H9 (cell line): ENCODE results near the gene CAMTA1. TPM values are rescaled to one million over a fixed set of nuclear protein-coding genes. Genes with fewer than 3 reads are reported as not detected.

Experiments used
- DNase-seq: peaks from one replicate; pipeline ENCODE4 v3.0.0-alpha.2; 2017
- H2AFZ ChIP-seq: one replicate; pipeline ENCODE4 v1.6.1; 2013; ENCODE audit warnings: mild to moderate bottlenecking, low read length, control low read depth, moderate library complexity
- H2AK5ac ChIP-seq: 2 replicates; pipeline ENCODE4 v1.6.1; 2013; ENCODE audit warnings: low read length, control low read depth, mixed read lengths; ENCODE audit not compliant: insufficient read length
- H2BK120ac ChIP-seq: one replicate; pipeline ENCODE4 v1.6.1; 2013; ENCODE audit warnings: low read depth, mild to moderate bottlenecking, low read length, control low read depth, inconsistent platforms; ENCODE audit not compliant: poor library complexity, severe bottlenecking
- H2BK12ac ChIP-seq: 2 replicates; pipeline ENCODE4 v1.6.1; 2013; ENCODE audit warnings: low read length, control low read depth, mixed read lengths, low read depth; ENCODE audit not compliant: insufficient read length
- H2BK15ac ChIP-seq: 2 replicates; pipeline ENCODE4 v1.6.1; 2013; ENCODE audit warnings: low read depth, low read length, control low read depth
- H2BK20ac ChIP-seq: one replicate; pipeline ENCODE4 v1.6.1; 2013; ENCODE audit warnings: low read depth, mild to moderate bottlenecking, low read length, control low read depth, inconsistent platforms; ENCODE audit not compliant: poor library complexity, severe bottlenecking
- H2BK5ac ChIP-seq: 2 replicates; pipeline ENCODE4 v1.6.1; 2013; ENCODE audit warnings: low read length, control low read depth, mixed read lengths; ENCODE audit not compliant: insufficient read length
- H3K14ac ChIP-seq: 2 replicates; pipeline ENCODE4 v1.6.1; 2013; ENCODE audit warnings: low read length, control low read depth; ENCODE audit not compliant: insufficient read depth
- H3K18ac ChIP-seq: 2 replicates; pipeline ENCODE4 v1.6.1; 2013; ENCODE audit warnings: low read depth, mild to moderate bottlenecking, mixed read lengths, low read length, control low read depth; ENCODE audit not compliant: insufficient read length
- H3K23ac ChIP-seq: 2 replicates; pipeline ENCODE4 v1.6.1; 2013; ENCODE audit warnings: low read length, control low read depth, mixed read lengths, low read depth; ENCODE audit not compliant: insufficient read length
- H3K23me2 ChIP-seq: 2 replicates; pipeline ENCODE4 v1.6.1; 2013; ENCODE audit warnings: low read depth, mild to moderate bottlenecking, mixed read lengths, low read length, control low read depth; ENCODE audit not compliant: insufficient read length, poor library complexity, severe bottlenecking
- H3K27ac ChIP-seq: 2 replicates; pipeline ENCODE4 v1.5.1; 2013; ENCODE audit warnings: low read length, control low read depth, mixed read lengths, low read depth; ENCODE audit not compliant: insufficient read length
- H3K27me3 ChIP-seq: 2 replicates; pipeline ENCODE4 v1.6.1; 2013; ENCODE audit warnings: low read length, control low read depth, inconsistent platforms; ENCODE audit not compliant: insufficient read depth
- H3K4ac ChIP-seq: 2 replicates; pipeline ENCODE4 v1.6.1; 2013; ENCODE audit warnings: low read depth, mild to moderate bottlenecking, control low read depth, inconsistent platforms, low read length, moderate library complexity
- H3K4me1 ChIP-seq: 2 replicates; pipeline ENCODE4 v1.6.1; 2013; ENCODE audit warnings: low read length, control low read depth, inconsistent platforms; ENCODE audit not compliant: insufficient read depth
- H3K4me2 ChIP-seq: 2 replicates; pipeline ENCODE4 v1.6.1; 2013; ENCODE audit warnings: low read length, control low read depth, mixed read lengths; ENCODE audit not compliant: insufficient read length, insufficient read depth
- H3K56ac ChIP-seq: 2 replicates; pipeline ENCODE4 v1.6.1; 2013; ENCODE audit warnings: low read depth, mild to moderate bottlenecking, mixed read lengths, low read length, control low read depth; ENCODE audit not compliant: insufficient read length
- H3K79me1 ChIP-seq: 2 replicates; pipeline ENCODE4 v1.6.1; 2013; ENCODE audit warnings: low read depth, mild to moderate bottlenecking, moderate library complexity, low read length, control low read depth, inconsistent platforms; ENCODE audit not compliant: insufficient read depth, poor library complexity, severe bottlenecking
- H3K79me2 ChIP-seq: 2 replicates; pipeline ENCODE4 v1.6.1; 2013; ENCODE audit warnings: low read length, control low read depth, inconsistent platforms; ENCODE audit not compliant: insufficient read depth
- H3K9ac ChIP-seq: 2 replicates; pipeline ENCODE4 v1.6.1; 2013; ENCODE audit warnings: low read length, control low read depth, mixed read lengths; ENCODE audit not compliant: insufficient read length; ENCODE audit errors: extremely low read depth
- H3K9me3 ChIP-seq: one replicate; pipeline ENCODE4 v1.6.1; 2013; ENCODE audit warnings: low read depth, low read length, inconsistent platforms; ENCODE audit not compliant: control insufficient read depth
- H3T11ph ChIP-seq: one replicate; pipeline ENCODE4 v1.6.1; 2013; ENCODE audit warnings: mild to moderate bottlenecking, low read length, control low read depth, inconsistent platforms
- H4K20me1 ChIP-seq: one replicate; pipeline ENCODE4 v1.6.1; 2013; ENCODE audit not compliant: control insufficient read depth, insufficient read length, insufficient read depth
- H4K5ac ChIP-seq: 2 replicates; pipeline ENCODE4 v1.6.1; 2013; ENCODE audit warnings: low read depth, mild to moderate bottlenecking, mixed read lengths, low read length, control low read depth; ENCODE audit not compliant: insufficient read length
- H4K8ac ChIP-seq: replicated peaks from 2 replicates; pipeline ENCODE4 v1.6.1; 2013; ENCODE audit warnings: low read length, control low read depth, mixed read lengths, low read depth; ENCODE audit not compliant: insufficient read length
- H4K91ac ChIP-seq: 2 replicates; pipeline ENCODE4 v1.6.1; 2013; ENCODE audit warnings: low read depth, mild to moderate bottlenecking, moderate library complexity, mixed read lengths, low read length, control low read depth; ENCODE audit not compliant: insufficient read length
- H3K27ac Mint-ChIP-seq, 3 experiments: 2 replicates in 2 of 3; 3 replicates in 1 of 3; pipeline ENCODE4 v1.8.0; 2020 to 2021; ENCODE audit warnings: mixed read lengths in 3 of 3, mild to moderate bottlenecking in 1 of 3, moderate library complexity in 1 of 3
- H3K27me3 Mint-ChIP-seq: 2 replicates; pipeline ENCODE4 v1.8.0; 2021; ENCODE audit warnings: low read depth, mild to moderate bottlenecking, moderate library complexity, mixed read lengths
- H3K36me3 Mint-ChIP-seq, 3 experiments: 2 replicates in 2 of 3; 3 replicates in 1 of 3; pipeline ENCODE4 v1.8.0; 2020 to 2021; ENCODE audit warnings: low read depth in 3 of 3, mixed read lengths in 3 of 3; ENCODE audit not compliant: insufficient read depth in 1 of 3
- H3K4me1 Mint-ChIP-seq, 2 experiments: 2 replicates each; pipeline ENCODE4 v1.8.0; 2020; ENCODE audit warnings: mixed read lengths in 2 of 2
- H3K4me3 Mint-ChIP-seq, 2 experiments: 2 replicates in 1 of 2; 3 replicates in 1 of 2; pipeline ENCODE4 v1.8.0; 2020 to 2021; ENCODE audit warnings: mild to moderate bottlenecking in 2 of 2, mixed read lengths in 2 of 2, moderate library complexity in 1 of 2
- H3K9me3 Mint-ChIP-seq, 2 experiments: 2 replicates in 1 of 2; 3 replicates in 1 of 2; pipeline ENCODE4 v1.8.0; 2020; ENCODE audit warnings: mild to moderate bottlenecking in 2 of 2, mixed read lengths in 2 of 2, moderate library complexity in 1 of 2
- WGBS: extraction: QIAGEN DNeasy Blood & Tissue Kit; methylation state at CpG from one replicate; pipeline ENCODE4 v1.1.7; 2013; ENCODE audit warnings: missing lambda C conversion rate, low lambda C conversion rate, mixed read lengths; ENCODE audit not compliant: insufficient read length; ENCODE audit errors: extremely low coverage; 5-methylcytosine and 5-hydroxymethylcytosine counted together
- total RNA-seq: library from RNA; stranded (reverse); gene quantifications from 2 replicates; pipeline ENCODE4 v1.2.1, GENCODE V29; 2021
- TF ChIP-seq, protein P1 (sequence below): fragments of 200-600 bp; sonication (generic); conservative IDR thresholded peaks from 3 replicates; pipeline ENCODE4 v1.8.0; 2021; ENCODE audit warnings: antibody characterized with exemption, mild to moderate bottlenecking

The CAMTA1 gene
- total RNA-seq, 1 experiment from 2014 or later: 115 TPM

DNA sequence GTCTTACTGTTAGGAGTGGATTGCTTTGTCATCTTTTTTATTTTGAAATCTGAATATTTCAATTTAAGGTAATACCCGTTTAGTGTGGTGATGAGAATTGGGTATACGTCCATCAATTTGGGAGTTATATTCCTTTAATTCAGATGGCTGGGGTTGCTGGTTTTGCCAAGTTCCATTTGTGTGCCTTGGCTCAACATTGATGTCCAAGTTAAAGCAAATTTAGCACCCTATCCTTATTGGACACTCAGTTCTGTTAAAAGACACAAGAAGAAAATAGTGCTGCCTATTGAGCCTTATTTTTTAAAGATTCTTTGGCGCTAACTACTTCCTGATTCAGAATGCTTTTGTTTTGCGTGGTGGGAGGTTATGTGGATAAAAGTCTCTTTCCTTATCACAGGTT, 40.6 kb downstream of the CAMTA1 start:
- Histone ChIP-seq H3K79me1 (no peaks in the 10 kb centered on the region), H2BK120ac (no peak overlapping the region), H3K9ac (no peak overlapping the region), H3K27ac (no peak overlapping the region), H2BK20ac (no peak overlapping the region), H2AK5ac (no peak overlapping the region), H2BK12ac (no peak overlapping the region), H3K23ac (no peak overlapping the region), H3K27me3 (no peaks in the 10 kb centered on the region), H4K91ac (no peak overlapping the region), H4K8ac (no peak overlapping the region), H4K20me1 (no peaks in the 10 kb centered on the region), H3K4ac (no peak overlapping the region), H3K79me2 (no peaks in the 10 kb centered on the region; the same call in 1 of the 2 replicates), H3K9me3 (no peaks in the 10 kb centered on the region), H2BK15ac (no peak overlapping the region), H3T11ph (no peak overlapping the region), H4K5ac (no peak overlapping the region), H2AFZ (no peak overlapping the region), H3K56ac (no peak overlapping the region), H3K23me2 (no peaks in the 10 kb centered on the region), H3K4me2 (no peak overlapping the region), H3K14ac (no peak overlapping the region), H3K4me1 (no peaks in the 10 kb centered on the region), H3K18ac (no peak overlapping the region), H2BK5ac (no peak overlapping the region)
- Mint-ChIP-seq H3K27me3 (no peaks in the 10 kb centered on the region), H3K4me3 (no peak overlapping the region), H3K4me1 (peaks cover 3 to 4% of the 10 kb centered on the region in 2 experiments; a peak in 2 of 4 replicates), H3K9me3 (no peaks in the 10 kb centered on the region), H3K36me3 (peaks cover 3 to 27% (median 17%) of the 10 kb centered on the region in 3 experiments; a peak in 6 of 7 replicates), H3K27ac (no peak overlapping the region; a peak in 2 of 7 replicates)
- DNase-seq: no peak
- TF ChIP-seq, protein P1, sequence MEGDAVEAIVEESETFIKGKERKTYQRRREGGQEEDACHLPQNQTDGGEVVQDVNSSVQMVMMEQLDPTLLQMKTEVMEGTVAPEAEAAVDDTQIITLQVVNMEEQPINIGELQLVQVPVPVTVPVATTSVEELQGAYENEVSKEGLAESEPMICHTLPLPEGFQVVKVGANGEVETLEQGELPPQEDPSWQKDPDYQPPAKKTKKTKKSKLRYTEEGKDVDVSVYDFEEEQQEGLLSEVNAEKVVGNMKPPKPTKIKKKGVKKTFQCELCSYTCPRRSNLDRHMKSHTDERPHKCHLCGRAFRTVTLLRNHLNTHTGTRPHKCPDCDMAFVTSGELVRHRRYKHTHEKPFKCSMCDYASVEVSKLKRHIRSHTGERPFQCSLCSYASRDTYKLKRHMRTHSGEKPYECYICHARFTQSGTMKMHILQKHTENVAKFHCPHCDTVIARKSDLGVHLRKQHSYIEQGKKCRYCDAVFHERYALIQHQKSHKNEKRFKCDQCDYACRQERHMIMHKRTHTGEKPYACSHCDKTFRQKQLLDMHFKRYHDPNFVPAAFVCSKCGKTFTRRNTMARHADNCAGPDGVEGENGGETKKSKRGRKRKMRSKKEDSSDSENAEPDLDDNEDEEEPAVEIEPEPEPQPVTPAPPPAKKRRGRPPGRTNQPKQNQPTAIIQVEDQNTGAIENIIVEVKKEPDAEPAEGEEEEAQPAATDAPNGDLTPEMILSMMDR: no peak
- no CpG with 5 or more reads among the region's 4 CpGs for WGBS
